MM.1S (cell line): ENCODE measurements around the gene CCR5AS.

ENCODE experiments used
- EZH2 ChIP-seq: fragments of 300-600 bp; sonication (generic); optimal IDR thresholded peaks from 2 replicates; pipeline ENCODE3; 2017; ENCODE audit warnings: low read depth, mild to moderate bottlenecking, antibody characterized with exemption, low read length, mixed read lengths
- TF ChIP-seq, protein P1 (sequence below): fragments of 300-600 bp; sonication (generic); IDR thresholded peaks from 2 replicates; pipeline ENCODE4 v1.5.1; 2016; ENCODE audit warnings: antibody characterized with exemption, low read length, mixed read lengths

DNA sequence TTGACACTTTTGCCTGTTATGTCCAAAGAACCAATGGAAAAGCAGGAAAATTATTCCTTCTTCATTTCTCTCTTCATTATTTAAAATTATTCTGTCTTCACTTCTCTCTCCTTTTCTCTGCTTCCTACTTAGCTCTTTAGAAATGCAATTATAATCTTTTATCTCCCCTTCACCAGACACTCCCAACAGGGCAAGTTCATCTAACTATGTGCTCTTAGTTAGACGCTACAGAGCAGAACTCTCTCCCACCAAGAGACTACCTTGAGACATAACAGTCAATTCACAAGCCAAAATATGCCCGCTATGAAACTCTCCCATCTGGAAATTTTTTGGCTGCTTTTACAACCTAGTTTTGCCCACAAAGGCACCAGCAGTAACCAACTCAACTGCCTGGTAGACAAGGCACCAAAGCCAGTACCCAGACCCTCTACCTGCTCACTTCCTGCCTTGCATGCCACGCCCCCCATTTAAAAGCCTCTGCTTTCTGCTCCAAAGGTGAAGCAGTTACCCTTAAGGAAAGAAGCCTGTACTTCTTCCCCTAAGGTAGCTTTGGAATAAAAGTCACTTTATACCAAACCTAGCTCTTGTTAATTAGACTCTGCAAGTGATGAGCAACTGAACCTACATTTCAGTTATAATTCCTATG lies 28.3 kb upstream of the CCR5AS start:
- TF ChIP-seq, protein P1, sequence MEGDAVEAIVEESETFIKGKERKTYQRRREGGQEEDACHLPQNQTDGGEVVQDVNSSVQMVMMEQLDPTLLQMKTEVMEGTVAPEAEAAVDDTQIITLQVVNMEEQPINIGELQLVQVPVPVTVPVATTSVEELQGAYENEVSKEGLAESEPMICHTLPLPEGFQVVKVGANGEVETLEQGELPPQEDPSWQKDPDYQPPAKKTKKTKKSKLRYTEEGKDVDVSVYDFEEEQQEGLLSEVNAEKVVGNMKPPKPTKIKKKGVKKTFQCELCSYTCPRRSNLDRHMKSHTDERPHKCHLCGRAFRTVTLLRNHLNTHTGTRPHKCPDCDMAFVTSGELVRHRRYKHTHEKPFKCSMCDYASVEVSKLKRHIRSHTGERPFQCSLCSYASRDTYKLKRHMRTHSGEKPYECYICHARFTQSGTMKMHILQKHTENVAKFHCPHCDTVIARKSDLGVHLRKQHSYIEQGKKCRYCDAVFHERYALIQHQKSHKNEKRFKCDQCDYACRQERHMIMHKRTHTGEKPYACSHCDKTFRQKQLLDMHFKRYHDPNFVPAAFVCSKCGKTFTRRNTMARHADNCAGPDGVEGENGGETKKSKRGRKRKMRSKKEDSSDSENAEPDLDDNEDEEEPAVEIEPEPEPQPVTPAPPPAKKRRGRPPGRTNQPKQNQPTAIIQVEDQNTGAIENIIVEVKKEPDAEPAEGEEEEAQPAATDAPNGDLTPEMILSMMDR = no peak
- TF ChIP-seq EZH2 = no peak
